SK-N-SH (cell line): ENCODE measurements around the gene ATP2A2. TPM values are rescaled to one million over a fixed set of nuclear protein-coding genes. Genes with fewer than 3 reads are reported as not detected.

ENCODE experiments used
- CTCF ChIA-PET: fragments of 300-600, 350-600 bp; formaldehyde crosslinking; extraction: SDS; loops from one replicate; lab custom pipeline; 2021; lab: Yijun Ruan, JAX
- POLR2A ChIA-PET: fragments of 350-600 bp; sonication (Branson Sonifier 250); formaldehyde crosslinking; extraction: SDS; loops from one replicate; lab custom pipeline; 2020; ENCODE audit warnings: antibody characterized with exemption, inconsistent platforms; lab: Yijun Ruan, JAX
- DNase-seq: peaks from one replicate; pipeline ENCODE4 v3.0.0; 2012
- H2AFZ ChIP-seq: fragments of 200-600 bp; sonication (generic); 2 replicates; pipeline ENCODE4 v1.8.1; 2016; ENCODE audit warnings: antibody characterized with exemption, mild to moderate bottlenecking, low read depth
- H3F3A ChIP-seq: fragments of 200-600 bp; sonication (generic); replicated peaks from 2 replicates; pipeline ENCODE3; 2016; ENCODE audit warnings: antibody characterized with exemption, mild to moderate bottlenecking; ENCODE audit not compliant: insufficient read depth
- H3K27ac ChIP-seq, 2 experiments: fragments of 200-500 bp in 1 of 2; fragments of 200-600 bp in 1 of 2; sonication (Bioruptor generic) in 1 of 2; sonication (generic), shearing (Covaris generic) in 1 of 2; 2 replicates each; pipeline versions ENCODE4 v1.5.1 to v1.6.1; 2014 to 2016; ENCODE audit warnings: low read depth in 2 of 2, inconsistent platforms in 1 of 2, low read length in 1 of 2, mild to moderate bottlenecking in 1 of 2, mixed read lengths in 1 of 2
- H3K27me3 ChIP-seq: fragments of 200-600 bp; sonication (generic), shearing (Covaris generic); 2 replicates; pipeline ENCODE4 v1.6.1; 2016; ENCODE audit warnings: mixed run types; ENCODE audit not compliant: insufficient read depth
- H3K36me3 ChIP-seq, 2 experiments: fragments of 200-500 bp in 1 of 2; fragments of 200-600 bp in 1 of 2; sonication (Bioruptor generic) in 1 of 2; sonication (generic) in 1 of 2; replicated peaks in 1 of 2; 2 replicates each; pipeline versions ENCODE3 to v1.5.1; 2014 to 2016; ENCODE audit warnings: low read length in 1 of 2, mild to moderate bottlenecking in 1 of 2; ENCODE audit not compliant: insufficient read depth in 2 of 2, control insufficient read depth in 1 of 2
- H3K4me1 ChIP-seq, 2 experiments: fragments of 200-500 bp in 1 of 2; fragments of 200-600 bp in 1 of 2; sonication (Bioruptor generic) in 1 of 2; sonication (generic), shearing (Covaris generic) in 1 of 2; 2 replicates each; pipeline versions ENCODE4 v1.5.1 to v1.6.1; 2014 to 2016; ENCODE audit warnings: low read depth in 1 of 2, low read length in 1 of 2, mixed run types in 1 of 2; ENCODE audit not compliant: insufficient read depth in 2 of 2, control insufficient read depth in 1 of 2
- H3K4me2 ChIP-seq: fragments of 200-600 bp; sonication (generic), shearing (Covaris generic); 2 replicates; pipeline ENCODE4 v1.6.1; 2017; ENCODE audit warnings: mixed run types
- H3K4me3 ChIP-seq, 2 experiments: fragments of 200-500 bp in 1 of 2; fragments of 200-600 bp in 1 of 2; sonication (Bioruptor generic) in 1 of 2; sonication (generic), shearing (Covaris generic) in 1 of 2; 2 replicates each; pipeline versions ENCODE4 v1.5.1 to v1.8.1; 2014 to 2016; ENCODE audit warnings: low read depth in 2 of 2, inconsistent platforms in 1 of 2, low read length in 1 of 2, mild to moderate bottlenecking in 1 of 2, mixed read lengths in 1 of 2, moderate library complexity in 1 of 2
- H3K79me2 ChIP-seq: fragments of 200-600 bp; sonication (generic); 2 replicates; pipeline ENCODE4 v1.8.1; 2017; ENCODE audit warnings: mild to moderate bottlenecking; ENCODE audit not compliant: insufficient read depth
- H3K9ac ChIP-seq: fragments of 200-600 bp; sonication (generic); 2 replicates; pipeline ENCODE4 v1.6.1; 2017; ENCODE audit warnings: mixed run types
- H3K9me2 ChIP-seq: fragments of 200-600 bp; sonication (generic); 2 replicates; pipeline ENCODE4 v1.6.1; 2017; ENCODE audit warnings: mixed run types
- H3K9me3 ChIP-seq: fragments of 200-600 bp; sonication (generic); 2 replicates; pipeline ENCODE4 v1.6.1; 2017; ENCODE audit warnings: mixed run types, mild to moderate bottlenecking, moderate library complexity
- H4K20me1 ChIP-seq: fragments of 200-600 bp; sonication (generic); 2 replicates; pipeline ENCODE4 v1.6.1; 2017; ENCODE audit warnings: mild to moderate bottlenecking, mixed run types; ENCODE audit not compliant: insufficient read depth
- CHD2 ChIP-seq: fragments of 150-350 bp; IDR thresholded peaks from 2 replicates; pipeline ENCODE4 v1.6.1; 2018; ENCODE audit warnings: low read length; ENCODE audit not compliant: partially characterized antibody
- ELF1 ChIP-seq: IDR thresholded peaks from 2 replicates; pipeline ENCODE4 v1.4.0; 2012
- FOSL2 ChIP-seq: IDR thresholded peaks from 2 replicates; pipeline ENCODE4 v1.4.0; 2012; ENCODE audit warnings: low read depth, mild to moderate bottlenecking, moderate library complexity, borderline replicate concordance
- FOXJ3 ChIP-seq: sonication (generic); formaldehyde crosslinking; IDR thresholded peaks from 2 replicates; pipeline ENCODE4 v1.5.1; 2020; ENCODE audit warnings: mild to moderate bottlenecking, missing genetic modification reagents
- GATA2 ChIP-seq: sonication (generic); formaldehyde crosslinking; IDR thresholded peaks from 2 replicates; pipeline ENCODE4 v1.5.0; 2020; ENCODE audit warnings: mild to moderate bottlenecking, missing genetic modification reagents
- MAX ChIP-seq: IDR thresholded peaks from 2 replicates; pipeline ENCODE4 v1.4.0; 2012; ENCODE audit warnings: low read depth
- MXI1 ChIP-seq: IDR thresholded peaks from 2 replicates; pipeline ENCODE4 v1.6.1; 2012; ENCODE audit warnings: mild to moderate bottlenecking, low read depth, low read length, improper control_type of control experiment
- RAD21 ChIP-seq: IDR thresholded peaks from 2 replicates; pipeline ENCODE4 v1.6.1; 2012; ENCODE audit warnings: mild to moderate bottlenecking, low read length
- RCOR1 ChIP-seq: fragments of 150-350 bp; IDR thresholded peaks from 2 replicates; pipeline ENCODE4 v1.6.1; 2017; ENCODE audit warnings: antibody characterized with exemption, low read length
- REST ChIP-seq: IDR thresholded peaks from 2 replicates; pipeline ENCODE4 v1.6.1; 2012; ENCODE audit warnings: mild to moderate bottlenecking, low read depth, low read length, moderate library complexity
- RXRA ChIP-seq: IDR thresholded peaks from 2 replicates; pipeline ENCODE4 v1.4.0; 2012; ENCODE audit warnings: low read depth, mild to moderate bottlenecking, borderline replicate concordance
- SMC3 ChIP-seq: IDR thresholded peaks from 2 replicates; pipeline ENCODE4 v1.6.1; 2012; ENCODE audit warnings: low read depth, low read length, improper control_type of control experiment
- USF2 ChIP-seq: fragments of 150-350 bp; IDR thresholded peaks from 2 replicates; pipeline ENCODE4 v1.6.1; 2017; ENCODE audit warnings: antibody characterized with exemption, low read length, low read depth, borderline replicate concordance
- WGBS: methylation state at CpG from one replicate; pipeline ENCODE4 v1.1.6; 2017; ENCODE audit warnings: low lambda C conversion rate; 5-methylcytosine and 5-hydroxymethylcytosine counted together
- polyA plus RNA-seq, 3 experiments: library from polyadenylated mRNA; depleted of rRNA; stranded (reverse); fragments of >200 nt; gene quantifications; 2 replicates each; pipeline ENCODE4 v1.2.3, GENCODE V29; 2012
- TF ChIP-seq, protein P1 (sequence below): fragments of 200-600 bp; sonication (generic); IDR thresholded peaks from 2 replicates; pipeline ENCODE4 v1.6.1; 2017; ENCODE audit warnings: antibody characterized with exemption, mild to moderate bottlenecking, moderate library complexity

The ATP2A2 gene
- polyA plus RNA-seq, 1 of the 3 experiments (the other 2 are of a cell fraction), result 120 TPM

- no peak for TF ChIP-seq REST
- no peak for TF ChIP-seq RCOR1
- no peak for TF ChIP-seq SMC3
- no peak for TF ChIP-seq FOSL2
- TF ChIP-seq, protein P1, sequence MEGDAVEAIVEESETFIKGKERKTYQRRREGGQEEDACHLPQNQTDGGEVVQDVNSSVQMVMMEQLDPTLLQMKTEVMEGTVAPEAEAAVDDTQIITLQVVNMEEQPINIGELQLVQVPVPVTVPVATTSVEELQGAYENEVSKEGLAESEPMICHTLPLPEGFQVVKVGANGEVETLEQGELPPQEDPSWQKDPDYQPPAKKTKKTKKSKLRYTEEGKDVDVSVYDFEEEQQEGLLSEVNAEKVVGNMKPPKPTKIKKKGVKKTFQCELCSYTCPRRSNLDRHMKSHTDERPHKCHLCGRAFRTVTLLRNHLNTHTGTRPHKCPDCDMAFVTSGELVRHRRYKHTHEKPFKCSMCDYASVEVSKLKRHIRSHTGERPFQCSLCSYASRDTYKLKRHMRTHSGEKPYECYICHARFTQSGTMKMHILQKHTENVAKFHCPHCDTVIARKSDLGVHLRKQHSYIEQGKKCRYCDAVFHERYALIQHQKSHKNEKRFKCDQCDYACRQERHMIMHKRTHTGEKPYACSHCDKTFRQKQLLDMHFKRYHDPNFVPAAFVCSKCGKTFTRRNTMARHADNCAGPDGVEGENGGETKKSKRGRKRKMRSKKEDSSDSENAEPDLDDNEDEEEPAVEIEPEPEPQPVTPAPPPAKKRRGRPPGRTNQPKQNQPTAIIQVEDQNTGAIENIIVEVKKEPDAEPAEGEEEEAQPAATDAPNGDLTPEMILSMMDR, result no peak
- no peak for TF ChIP-seq RXRA
- TF ChIP-seq FOXJ3 (CRISPR knock-in tag), result no peak
These were observed 91.0 kb downstream of the ATP2A2 start (continued) for GRCh38 chr12:110372056-110372425.

- Histone ChIP-seq H4K20me1 (no peaks in the 10 kb centered on the region), H3K4me3 (no peak overlapping the region), H3F3A (no peaks in the 10 kb centered on the region), H3K4me2 (no peak overlapping the region), H3K9ac (no peak overlapping the region), H3K79me2 (no peaks in the 10 kb centered on the region), H3K9me2 (no peaks in the 10 kb centered on the region), H2AFZ (no peak overlapping the region), H3K27ac (no peak overlapping the region), H3K4me1 (peaks cover 0 to 13% of the 10 kb centered on the region in 2 experiments; a peak in 1 of 4 replicates), H3K27me3 (no peaks in the 10 kb centered on the region), H3K9me3 (no peaks in the 10 kb centered on the region), H3K36me3 (peaks cover 28 to 64% of the 10 kb centered on the region in 2 experiments)
- 100% methylated on average over 4 of the region's 4 CpGs for WGBS
- ChIA-PET POLR2A (no interaction called here), CTCF (interaction anchor here (0.8 to 1.8 kb wide), 5 partner anchors 12 to 58 kb away, joined by 3 to 5 read pairs (median 3); no protein-coding TSS in a partner anchor)
- DNase-seq, result no peak
- TF ChIP-seq USF2, result no peak
- no peak for TF ChIP-seq REST
- no peak for TF ChIP-seq GATA2
- TF ChIP-seq CHD2, result no peak
- TF ChIP-seq RAD21, result no peak
- TF ChIP-seq MXI1, result no peak
- no peak for TF ChIP-seq MAX
- no peak for TF ChIP-seq ELF1
These were observed 92.0 kb downstream of the ATP2A2 start for GRCh38 chr12:110373025-110373424.
